GM21381 (cell line): Measurements from ENCODE around the gene CTDSPL.

ENCODE experiments used
- ATAC-seq: cut with Tn5 transposase; IDR thresholded peaks from one replicate; pipeline ENCODE4 v1.9.1; 2021; ENCODE audit warnings: mild to moderate bottlenecking, moderate library complexity; ENCODE audit not compliant: unreplicated experiment

CTDSPL gene

DNA sequence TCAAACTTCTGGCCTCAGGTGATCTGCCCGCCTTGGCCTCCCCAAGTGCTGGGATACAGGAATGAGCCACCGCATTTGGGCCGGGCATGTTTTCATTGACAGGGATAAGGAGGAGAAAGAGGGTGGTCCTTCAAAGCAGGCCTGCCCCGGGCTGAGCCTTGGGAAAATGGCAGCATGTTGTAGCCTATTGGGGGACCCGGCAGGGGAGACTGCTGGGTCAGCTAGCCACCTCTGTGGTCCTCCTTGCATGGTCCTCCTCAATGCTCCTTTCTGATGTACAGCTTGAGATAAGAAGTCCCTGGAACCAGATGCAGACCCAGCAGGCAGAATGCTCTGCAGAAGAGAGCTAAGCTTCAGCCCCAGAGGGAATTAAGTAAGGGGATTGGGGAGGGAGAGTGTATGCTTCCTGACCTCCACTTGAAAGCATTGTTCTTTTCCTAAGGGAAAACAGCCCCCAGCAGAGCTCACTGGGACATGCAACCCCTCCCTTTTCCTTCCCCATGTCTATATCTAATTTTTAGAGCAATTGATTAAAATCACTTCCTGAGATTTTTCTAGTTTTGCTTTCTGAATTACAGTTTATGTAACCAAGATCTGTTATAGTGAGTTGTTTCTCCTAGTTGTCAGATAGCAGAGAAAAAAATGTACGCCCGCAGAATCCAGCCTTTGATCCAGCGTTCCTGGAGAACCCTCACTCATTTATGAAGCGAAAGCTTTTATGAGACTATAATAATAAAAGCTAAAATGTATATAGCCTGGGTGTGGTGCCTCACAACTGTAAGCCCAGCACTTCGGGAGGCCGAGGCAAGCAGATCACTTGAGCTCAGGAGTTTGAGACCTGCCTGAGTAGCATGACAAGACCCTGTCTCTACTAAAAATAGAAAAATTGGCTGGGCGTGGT, 80.2 kb downstream of the CTDSPL start:
- no peak for ATAC-seq

GRCh38 chr3:37942646-37943045, 81.0 kb downstream of the CTDSPL start:
- ATAC-seq: no peak

GRCh38 chr3:37943126-37943525, 81.4 kb downstream of the CTDSPL start:
- no peak for ATAC-seq

GRCh38 chr3:37943631-37944314, 82.1 kb downstream of the CTDSPL start:
- ATAC-seq: no peak

DNA sequence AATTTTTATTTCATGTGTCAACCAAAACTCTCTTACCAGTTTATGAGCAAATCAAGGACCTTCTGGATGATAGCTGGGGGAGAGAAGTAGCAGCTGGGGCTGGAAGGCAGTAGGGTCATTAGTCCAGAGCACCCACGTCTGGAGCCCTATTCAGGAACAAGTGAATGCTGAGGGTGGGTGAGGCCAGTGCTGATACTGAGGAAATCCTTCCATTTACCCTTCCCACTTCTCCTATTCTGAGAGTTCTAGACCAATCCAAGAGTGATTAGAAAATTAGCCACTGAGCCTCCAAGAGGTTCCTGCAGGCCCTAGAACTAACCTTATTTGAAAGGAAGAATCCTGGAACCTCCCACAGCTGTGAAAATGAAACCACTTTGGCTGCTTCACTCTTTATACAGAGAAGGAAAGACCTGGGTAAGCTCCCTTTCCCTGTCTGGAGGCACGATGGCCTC, 82.7 kb downstream of the CTDSPL start:
- no peak for ATAC-seq

DNA sequence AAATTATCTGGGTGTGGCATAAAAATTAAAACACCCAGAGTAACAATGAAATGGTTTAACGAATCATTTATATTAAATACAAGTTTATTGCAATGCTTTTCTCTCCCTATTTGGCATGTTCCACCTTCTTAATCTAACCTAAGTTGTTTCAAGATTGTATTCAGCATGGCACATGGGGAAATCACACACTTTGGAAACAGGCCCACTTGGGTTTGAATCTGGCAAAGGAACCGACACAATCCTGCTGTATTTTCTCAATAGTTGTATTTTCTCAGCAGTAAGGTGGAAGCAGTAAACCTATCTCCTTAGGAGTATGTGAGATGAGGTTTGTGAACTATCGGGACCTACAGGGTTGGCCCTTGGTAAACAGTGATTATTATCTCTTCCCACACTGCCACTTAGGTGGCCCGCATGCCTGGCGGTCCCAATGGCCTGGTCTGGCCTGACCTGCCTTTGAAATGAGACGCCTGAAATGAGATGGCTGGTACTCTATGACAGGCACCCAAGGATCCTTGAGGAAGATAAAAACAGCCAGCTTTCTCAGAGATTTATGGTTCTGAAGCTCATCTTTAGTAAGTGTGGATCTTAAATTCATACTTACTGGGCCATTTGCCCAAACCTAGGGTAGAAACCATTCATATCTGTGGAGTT, 83.6 kb downstream of the CTDSPL start:
- no peak for ATAC-seq

DNA sequence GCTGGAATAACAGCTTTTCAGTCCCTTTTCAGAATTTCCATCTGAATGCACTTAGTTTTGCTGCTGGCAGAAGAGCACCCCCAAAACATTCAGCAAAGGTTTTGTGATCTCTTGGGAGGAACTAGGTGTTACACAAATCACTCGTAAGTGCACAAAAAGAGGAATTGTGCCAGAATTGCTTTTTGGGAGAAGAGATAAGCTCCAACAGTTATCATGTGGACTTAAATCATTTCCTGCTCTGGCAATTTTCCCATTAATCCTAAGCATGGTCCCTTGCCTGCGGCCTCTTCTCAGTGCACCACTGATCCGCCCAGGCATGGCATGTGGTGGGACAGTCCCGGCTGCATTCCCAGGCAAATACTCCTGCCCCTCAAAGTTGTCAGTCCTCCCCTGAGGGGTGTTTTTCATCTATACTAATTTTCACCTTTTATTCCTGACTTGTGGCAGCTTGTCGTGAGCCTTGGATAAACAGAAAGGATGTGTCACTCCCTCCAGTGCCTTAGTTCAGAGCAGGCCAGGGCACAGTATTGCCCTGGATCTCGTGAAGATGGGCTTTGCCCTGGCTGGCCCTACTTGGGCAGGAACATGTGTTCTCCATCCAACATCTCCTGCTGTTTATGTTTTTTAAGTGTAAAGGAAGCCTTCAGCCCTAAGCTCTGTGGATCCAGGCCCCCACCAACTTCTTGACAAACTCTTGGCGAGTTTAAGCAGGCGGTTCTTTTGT, 84.3 kb downstream of the CTDSPL start:
- ATAC-seq: no peak

DNA sequence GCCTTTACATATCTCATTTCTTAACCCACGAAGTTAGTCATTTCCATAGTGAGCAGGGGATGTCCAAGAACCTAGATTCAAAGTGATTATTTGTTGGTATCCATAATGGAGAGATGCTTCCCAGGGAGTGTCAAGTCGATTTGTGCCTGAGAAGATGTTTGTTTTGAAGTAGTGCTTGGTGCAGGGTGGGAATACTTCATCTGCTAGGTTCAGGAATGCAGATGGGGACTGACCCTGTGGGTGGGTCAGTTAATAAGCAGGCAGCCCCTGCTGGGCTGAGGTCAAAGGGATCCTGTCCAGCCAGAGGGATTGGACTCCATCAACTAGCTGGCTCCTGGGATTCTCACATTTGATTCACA, 84.8 kb downstream of the CTDSPL start:
- no peak for ATAC-seq

GRCh38 chr3:37949866-37950265, 88.2 kb downstream of the CTDSPL start:
- ATAC-seq: no peak

DNA sequence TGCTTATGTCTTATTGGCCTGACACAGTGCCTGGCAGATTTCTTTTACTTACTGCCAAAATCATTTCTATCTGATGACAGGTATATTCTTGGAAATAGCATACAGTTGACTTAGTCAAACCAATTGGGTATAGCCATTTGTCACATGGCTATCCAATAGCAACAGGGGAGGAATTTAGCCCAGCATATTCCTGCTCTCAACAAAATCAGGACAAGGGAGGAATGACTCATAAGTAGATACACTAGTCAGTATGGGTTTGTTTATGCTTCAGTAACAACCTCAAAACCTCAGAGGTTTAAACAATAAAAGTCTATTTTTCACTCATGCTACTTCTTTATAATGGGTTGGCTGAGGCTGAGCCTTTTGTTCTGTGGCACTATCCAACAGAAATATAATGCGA, 90.9 kb downstream of the CTDSPL start:
- ATAC-seq: no peak

- ATAC-seq: no peak
Measured at GRCh38 chr3:37953226-37953625, 91.5 kb downstream of the CTDSPL start.

DNA sequence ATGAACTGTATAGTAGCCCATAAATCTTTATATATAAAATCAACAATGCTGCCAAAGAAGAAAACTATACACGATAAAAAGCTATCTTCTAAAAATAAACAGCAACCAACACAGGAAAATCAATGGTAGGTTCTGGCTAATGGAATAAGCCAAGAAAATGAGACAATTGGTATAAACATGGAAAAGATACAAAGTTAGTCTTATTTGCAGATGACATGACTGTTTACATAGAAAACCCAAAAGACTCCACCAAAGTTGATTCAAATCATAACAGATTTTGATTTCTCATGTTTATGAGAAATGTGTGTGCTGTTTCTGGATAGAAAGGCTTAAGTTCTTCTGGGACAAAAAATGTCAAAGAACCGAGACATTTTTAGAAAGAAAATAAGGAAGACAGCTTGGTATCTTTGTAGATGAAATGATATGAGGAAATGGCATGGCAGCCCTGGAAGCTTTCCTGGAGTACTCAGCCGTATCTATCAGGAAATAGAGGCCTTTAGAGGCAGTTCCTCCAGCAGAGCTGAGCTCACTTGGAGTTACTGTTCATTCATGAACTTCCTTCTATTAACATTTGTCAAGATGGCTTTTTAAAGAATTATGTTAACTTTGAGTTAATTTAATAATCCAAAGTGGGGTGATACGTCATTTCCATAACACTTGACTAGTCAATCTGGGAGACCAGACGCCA, 92.2 kb downstream of the CTDSPL start:
- ATAC-seq: no peak

GRCh38 chr3:37954881-37955280, 93.2 kb downstream of the CTDSPL start:
- ATAC-seq: no peak

- ATAC-seq: no peak
Measured at GRCh38 chr3:37955918-37956707, 94.4 kb downstream of the CTDSPL start.

DNA sequence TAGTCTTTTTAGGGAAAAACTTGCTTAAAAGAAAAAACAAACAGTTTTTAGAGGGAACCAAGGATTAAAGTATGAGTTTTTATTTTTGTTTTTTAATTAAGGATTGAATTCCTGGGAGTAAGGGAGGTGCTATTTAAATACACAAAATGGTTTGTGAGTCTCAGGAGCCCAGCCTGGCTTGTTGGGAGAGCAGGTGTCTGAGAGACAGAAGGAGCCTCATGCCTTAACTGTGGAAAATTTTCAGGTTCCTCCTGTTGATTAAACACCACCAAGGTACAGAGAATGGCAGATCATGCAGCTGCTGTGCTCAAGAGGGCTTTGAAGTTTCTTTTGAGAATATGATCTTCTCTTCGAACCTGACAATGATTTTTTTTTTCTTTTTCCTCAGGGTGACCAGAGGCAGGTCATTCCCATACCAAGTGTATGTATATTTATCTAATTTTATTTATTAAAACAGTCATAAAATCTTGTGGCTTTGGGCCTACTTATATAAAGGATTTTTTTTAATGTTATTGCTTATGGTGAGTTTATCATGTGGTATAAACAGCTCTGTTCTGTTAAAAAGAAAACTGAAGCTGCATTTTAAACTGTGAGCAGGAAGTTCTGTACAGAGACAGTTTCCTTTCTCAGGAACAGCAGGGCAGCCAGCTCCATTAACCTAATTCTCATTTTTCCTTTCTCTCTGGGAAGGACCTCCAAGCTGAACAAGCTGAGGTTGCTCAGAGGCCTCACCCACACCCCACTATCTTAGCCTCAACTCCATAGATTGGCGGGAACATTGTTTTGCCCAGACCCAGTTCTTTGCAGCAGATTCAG, 95.3 kb downstream of the CTDSPL start:
- no peak for ATAC-seq

- ATAC-seq: no peak
Measured at GRCh38 chr3:37957539-37957936, 95.9 kb downstream of the CTDSPL start.

DNA sequence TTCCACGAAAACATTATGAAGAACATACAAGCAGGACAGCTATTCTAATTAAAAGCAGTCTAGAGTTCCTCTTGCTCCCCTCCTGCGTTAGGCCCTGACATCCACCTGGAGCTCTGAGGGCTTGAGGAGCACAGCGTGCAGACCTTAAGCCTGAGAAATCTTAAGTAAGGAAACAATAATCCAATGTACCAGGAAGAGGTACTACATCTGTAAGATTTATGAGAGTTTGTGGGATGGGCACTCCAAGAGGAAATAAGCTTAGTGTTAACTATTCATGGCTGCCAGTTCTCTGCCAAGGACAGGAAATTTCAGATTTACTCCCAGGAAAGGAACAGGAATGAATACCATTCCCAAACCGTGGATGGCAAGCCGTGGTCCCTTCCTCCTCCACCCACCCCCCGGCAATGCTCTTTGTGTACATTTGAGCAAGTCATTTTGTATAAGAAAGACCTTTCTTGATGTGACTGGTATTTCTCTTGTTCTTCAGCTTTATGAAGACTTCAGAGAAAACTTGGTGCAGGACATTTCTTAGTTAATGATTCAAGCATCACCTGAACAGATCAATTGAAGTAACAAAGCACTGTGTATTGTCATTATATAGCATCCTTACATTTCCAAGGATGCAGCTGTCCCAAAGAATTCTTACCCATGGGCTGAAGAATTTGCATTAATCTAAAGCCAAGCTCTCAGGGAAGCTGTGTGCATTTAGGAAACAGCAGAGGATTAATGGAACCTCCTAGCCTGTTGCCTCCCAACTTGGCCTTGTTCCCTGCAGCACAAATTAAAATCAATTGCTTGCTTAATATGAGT, 100.1 kb downstream of the CTDSPL start:
- ATAC-seq: no peak

GRCh38 chr3:37963016-37963415, 101.3 kb downstream of the CTDSPL start:
- no peak for ATAC-seq
